Mucosa of rectum (tissue), 2 donors: ENCODE measurements around the gene MGP.

Source experiments
- H3K27ac ChIP-seq, 2 donors: one replicate each; pipeline ENCODE4 v1.7.0; 2013; ENCODE audit warnings: inconsistent platforms in 2 of 2, low read depth in 2 of 2, low read length in 2 of 2
- H3K27me3 ChIP-seq, 2 donors: one replicate each; pipeline ENCODE4 v1.7.0; 2013; ENCODE audit warnings: low read length in 2 of 2; ENCODE audit not compliant: control insufficient read depth in 2 of 2, insufficient read depth in 2 of 2
- H3K36me3 ChIP-seq, 2 donors: one replicate each; pipeline ENCODE4 v1.7.0; 2013; ENCODE audit warnings: low read length in 2 of 2; ENCODE audit not compliant: control insufficient read depth in 2 of 2, insufficient read depth in 2 of 2
- H3K4me1 ChIP-seq, 2 donors: one replicate each; pipeline ENCODE4 v1.7.0; 2013; ENCODE audit warnings: low read length in 2 of 2, mild to moderate bottlenecking in 1 of 2; ENCODE audit not compliant: control insufficient read depth in 2 of 2, insufficient read depth in 2 of 2
- H3K4me3 ChIP-seq, 2 donors: one replicate each; pipeline ENCODE4 v1.7.0; 2013; ENCODE audit warnings: low read length in 2 of 2
- H3K9ac ChIP-seq, 2 donors: one replicate each; pipeline ENCODE4 v1.7.0; 2013; ENCODE audit warnings: low read length in 2 of 2, low read depth in 1 of 2, mild to moderate bottlenecking in 1 of 2
- H3K9me3 ChIP-seq, 2 donors: one replicate each; pipeline ENCODE4 v1.7.0; 2013; ENCODE audit warnings: low read length in 2 of 2; ENCODE audit not compliant: control insufficient read depth in 2 of 2
- donor health status: healthy.
- donor health status: Normal muscosa, but diverticular disease.

MGP gene

GRCh38 chr12:14885718-14886221 lies at the start of gene MGP:
MGP (minus strand) TSS chr12:14885854; CDS start chr12:14885791, 63 bp downstream.
- Histone ChIP-seq H3K27ac (peak within 1 kb of the TSS; percentile 39 to 69), H3K27me3 (no peaks in the 10 kb centered on the region), H3K36me3 (no peaks in the 10 kb centered on the region), H3K4me1 (peaks cover 3 to 5% of the 10 kb centered on the region in 2 donors), H3K9ac (peak within 1 kb of the TSS in 1 of 2 donors; percentile 54), H3K9me3 (no peaks in the 10 kb centered on the region), H3K4me3 (peak within 1 kb of the TSS; percentile 35 to 55)

- no peaks in the 10 kb centered on the region for H3K9me3 ChIP-seq
- H3K4me1 ChIP-seq = peaks cover 0 to 8% of the 10 kb centered on the region in 2 donors
- H3K4me3 ChIP-seq = no peak overlapping the region
- H3K36me3 ChIP-seq = no peaks in the 10 kb centered on the region
- no peak overlapping the region for H3K9ac ChIP-seq
- no peaks in the 10 kb centered on the region for H3K27me3 ChIP-seq
- H3K27ac ChIP-seq = peak overlapping the region in 1 of 2 donors; percentile 36
Observed at GRCh38 chr12:14935031-14935430, 49.4 kb upstream of the MGP start.

DNA sequence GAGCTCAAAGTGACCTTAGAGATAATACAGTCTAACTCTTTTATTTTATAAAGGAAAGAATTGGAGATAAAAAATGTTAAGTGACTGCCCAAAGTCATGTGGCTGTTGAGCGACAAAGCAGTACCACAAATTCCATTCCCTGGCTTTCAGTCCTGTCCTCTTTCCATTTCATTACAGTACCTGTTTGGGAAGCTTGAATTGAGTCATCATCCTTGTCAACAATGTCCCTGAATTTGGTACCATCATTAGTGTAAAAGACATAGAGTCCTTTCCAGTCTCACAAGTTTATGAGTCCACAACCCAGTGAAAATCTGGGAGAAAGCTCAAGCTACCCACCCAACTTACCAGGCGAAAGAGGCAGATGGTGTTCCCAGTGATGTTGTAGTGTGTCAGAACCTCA lies 48.9 kb upstream of the MGP start:
- no peaks in the 10 kb centered on the region for H3K36me3 ChIP-seq

GRCh38 chr12:14931791-14932560 lies 46.3 kb upstream of the MGP start:
- Histone ChIP-seq H3K36me3 (no peaks in the 10 kb centered on the region), H3K9me3 (no peaks in the 10 kb centered on the region), H3K27ac (no peak overlapping the region), H3K4me1 (peaks cover 7 to 8% of the 10 kb centered on the region in 2 donors), H3K9ac (no peak overlapping the region), H3K27me3 (no peaks in the 10 kb centered on the region), H3K4me3 (no peak overlapping the region)

More for the DNA sequence above, 48.9 kb upstream of the MGP start:
- H3K27me3 ChIP-seq = no peaks in the 10 kb centered on the region
- H3K4me3 ChIP-seq = no peak overlapping the region
- H3K9me3 ChIP-seq = no peaks in the 10 kb centered on the region
- H3K4me1 ChIP-seq = peaks cover 0 to 8% of the 10 kb centered on the region in 2 donors
- H3K27ac ChIP-seq = peak overlapping the region in 1 of 2 donors; percentile 2
- no peak overlapping the region for H3K9ac ChIP-seq

GRCh38 chr12:14931359-14931758 lies 45.7 kb upstream of the MGP start:
- no peak overlapping the region for H3K27ac ChIP-seq
- no peaks in the 10 kb centered on the region for H3K36me3 ChIP-seq
- H3K9ac ChIP-seq = no peak overlapping the region
- H3K27me3 ChIP-seq = no peaks in the 10 kb centered on the region
- H3K4me1 ChIP-seq = peaks cover 7 to 8% of the 10 kb centered on the region in 2 donors
- no peaks in the 10 kb centered on the region for H3K9me3 ChIP-seq
- no peak overlapping the region for H3K4me3 ChIP-seq

GRCh38 chr12:14930299-14930698 lies 44.6 kb upstream of the MGP start:
- Histone ChIP-seq H3K9me3 (no peaks in the 10 kb centered on the region), H3K36me3 (no peaks in the 10 kb centered on the region), H3K4me3 (no peak overlapping the region), H3K9ac (no peak overlapping the region), H3K27ac (no peak overlapping the region), H3K4me1 (peaks cover 6 to 7% of the 10 kb centered on the region in 2 donors), H3K27me3 (no peaks in the 10 kb centered on the region)

- Histone ChIP-seq H3K9me3 (no peaks in the 10 kb centered on the region), H3K4me3 (no peak overlapping the region), H3K9ac (no peak overlapping the region), H3K27me3 (no peaks in the 10 kb centered on the region), H3K4me1 (peaks cover 0 to 7% of the 10 kb centered on the region in 2 donors), H3K27ac (no peak overlapping the region), H3K36me3 (no peaks in the 10 kb centered on the region)
Observed at GRCh38 chr12:14928931-14929330, 43.3 kb upstream of the MGP start.

DNA sequence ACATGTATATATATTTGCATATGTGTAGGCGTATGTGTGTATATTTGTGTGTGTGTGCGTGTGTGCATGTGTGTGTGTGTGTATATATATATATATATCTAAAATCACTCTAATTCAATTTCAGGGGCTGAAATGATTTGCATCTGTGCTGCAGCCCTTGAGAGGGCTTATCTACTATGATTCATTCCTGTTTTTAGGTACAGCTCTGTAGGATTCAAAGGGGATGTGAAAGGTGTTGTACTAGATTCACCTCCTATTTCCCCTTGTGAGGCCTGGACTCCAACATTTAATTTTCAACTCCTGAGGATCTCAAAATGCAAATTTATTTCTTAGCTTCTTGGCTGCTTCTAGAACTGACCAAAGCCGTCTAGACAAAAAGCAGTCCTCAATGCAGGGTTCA lies 41.6 kb upstream of the MGP start:
- peaks cover 0 to 7% of the 10 kb centered on the region in 2 donors for H3K4me1 ChIP-seq
- no peaks in the 10 kb centered on the region for H3K36me3 ChIP-seq
- no peaks in the 10 kb centered on the region for H3K27me3 ChIP-seq
- no peak overlapping the region for H3K27ac ChIP-seq
- H3K4me3 ChIP-seq = no peak overlapping the region
- H3K9me3 ChIP-seq = no peaks in the 10 kb centered on the region
- H3K9ac ChIP-seq = no peak overlapping the region

DNA sequence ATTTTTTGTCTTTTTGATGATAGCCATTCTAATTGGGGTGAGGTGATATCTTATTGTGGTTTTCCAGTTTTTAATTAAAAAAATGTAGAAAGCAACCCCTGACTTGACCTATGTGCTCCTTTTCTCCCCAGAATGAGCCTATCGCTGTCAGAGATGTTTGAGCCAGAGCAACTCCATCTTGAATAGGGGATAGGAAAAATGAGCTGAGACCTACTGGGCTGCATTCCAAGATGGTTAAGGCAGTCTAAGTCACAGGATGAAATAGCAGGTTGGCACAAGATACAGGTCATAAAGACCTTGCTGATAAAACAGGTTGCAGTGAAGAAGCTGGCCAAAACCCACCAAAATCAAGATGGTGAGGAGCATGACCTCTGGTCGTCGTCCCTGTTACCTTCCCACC lies 38.9 kb upstream of the MGP start:
- no peak overlapping the region for H3K9ac ChIP-seq
- H3K27me3 ChIP-seq = no peaks in the 10 kb centered on the region
- peaks cover 0 to 7% of the 10 kb centered on the region in 2 donors for H3K4me1 ChIP-seq
- no peaks in the 10 kb centered on the region for H3K36me3 ChIP-seq
- no peak overlapping the region for H3K27ac ChIP-seq
- H3K9me3 ChIP-seq = no peaks in the 10 kb centered on the region
- H3K4me3 ChIP-seq = no peak overlapping the region

- no peaks in the 10 kb centered on the region for H3K36me3 ChIP-seq
- H3K4me3 ChIP-seq = no peak overlapping the region
- no peak overlapping the region for H3K27ac ChIP-seq
- H3K4me1 ChIP-seq = peaks cover 0 to 3% of the 10 kb centered on the region in 2 donors
- no peaks in the 10 kb centered on the region for H3K27me3 ChIP-seq
- no peaks in the 10 kb centered on the region for H3K9me3 ChIP-seq
- H3K9ac ChIP-seq = no peak overlapping the region
Observed at GRCh38 chr12:14923944-14924343, 38.3 kb upstream of the MGP start.
